Muscle of leg (tissue), 11 donors: ENCODE measurements around the gene TSC2. TPM values are rescaled to one million over a fixed set of nuclear protein-coding genes. Genes with fewer than 3 reads are reported as not detected.
"Not testable (repeated sequence)": the region's sequence is repeated elsewhere in the genome, so short reads cannot be mapped to it uniquely, and the experiment has no call there.

Experiments
- DNase-seq: peaks from one replicate; pipeline ENCODE4 v3.0.0; 2013
- H3K27ac ChIP-seq: one replicate; pipeline ENCODE4 v1.5.1; 2013; ENCODE audit warnings: mild to moderate bottlenecking, low read length, control low read depth
- H3K27me3 ChIP-seq: one replicate; pipeline ENCODE4 v1.6.1; 2013; ENCODE audit warnings: low read length; ENCODE audit not compliant: control insufficient read depth, insufficient read depth
- H3K36me3 ChIP-seq: one replicate; pipeline ENCODE4 v1.6.1; 2013; ENCODE audit warnings: low read length; ENCODE audit not compliant: control insufficient read depth, insufficient read depth
- H3K4me1 ChIP-seq: one replicate; pipeline ENCODE4 v1.6.1; 2013; ENCODE audit warnings: low read length; ENCODE audit not compliant: control insufficient read depth, insufficient read depth
- H3K4me3 ChIP-seq: one replicate; pipeline ENCODE4 v1.5.1; 2013; ENCODE audit warnings: low read length, control low read depth
- H3K9me3 ChIP-seq: replicated peaks from 2 replicates; pipeline ENCODE4 v1.6.1; 2013; ENCODE audit warnings: low read depth, low read length; ENCODE audit not compliant: control insufficient read depth
- whole genome bisulfite sequencing: methylation state at CpG from one replicate; pipeline ENCODE4 v1.1.5; 2013; ENCODE audit warnings: missing lambda C conversion rate; ENCODE audit not compliant: insufficient coverage; 5-methylcytosine and 5-hydroxymethylcytosine counted together
- polyA plus RNA-seq, 8 donors: library from polyadenylated mRNA; unstranded; fragments of 120-200 nt; gene quantifications; one replicate each; pipeline versions ENCODE4 v1.2.1 to v1.2.3, GENCODE V29; 2013; ENCODE audit warnings: inconsistent platforms in 1 of 8, low replicate concordance in 1 of 8; ENCODE audit not compliant: insufficient read length in 8 of 8, insufficient read depth in 1 of 8
- total RNA-seq: library from RNA; stranded (reverse); fragments of 120-200 nt; gene quantifications from one replicate; pipeline ENCODE4 v1.2.4, GENCODE V29; 2013

TSC2 gene
- total and polyA plus RNA-seq, 9 donors, result 31.8 to 109 (median 79.4) TPM

GRCh38 chr16:2009791-2010510 is 37.8 kb upstream of the TSC2 start, which contains the start of gene ZNF598:
ZNF598 (minus strand) TSS chr16:2009821.
- under 1% methylated on average over 48 of the region's 52 CpGs for WGBS
- H3K27ac ChIP-seq, result peak within 1 kb of the TSS; percentile 93
- H3K4me3 ChIP-seq, result peak within 1 kb of the TSS; percentile 81
- H3K27me3 ChIP-seq, result no peaks in the 10 kb centered on the region
- H3K36me3 ChIP-seq, result peaks cover 13% of the 10 kb centered on the region
- peaks cover 48% of the 10 kb centered on the region for H3K4me1 ChIP-seq
- DNase-seq, result peak; percentile 95
- H3K9me3 ChIP-seq, result no peaks in the 10 kb centered on the region

GRCh38 chr16:2011726-2012125 is 36.1 kb upstream of the TSC2 start:
- peaks cover 42% of the 10 kb centered on the region for H3K4me1 ChIP-seq
- not testable (repeated sequence) for DNase-seq, H3K27me3 ChIP-seq, H3K4me3 ChIP-seq, H3K36me3 ChIP-seq, H3K27ac ChIP-seq, H3K9me3 ChIP-seq
- 76% methylated on average over 5 of the region's 9 CpGs for WGBS

- H3K9me3 ChIP-seq, result no peaks in the 10 kb centered on the region
- whole genome bisulfite sequencing, result 78% methylated on average over 13 of the region's 15 CpGs
- no peak overlapping the region for H3K4me3 ChIP-seq
- no peaks in the 10 kb centered on the region for H3K36me3 ChIP-seq
- H3K27ac ChIP-seq, result no peak overlapping the region
- peaks cover 27% of the 10 kb centered on the region for H3K4me1 ChIP-seq
- H3K27me3 ChIP-seq, result peaks cover 2% of the 10 kb centered on the region
- DNase-seq, result no peak
Measured at GRCh38 chr16:2013527-2013926, 34.3 kb upstream of the TSC2 start.

- peaks cover 17% of the 10 kb centered on the region for H3K27me3 ChIP-seq
- H3K4me3 ChIP-seq, result no peak overlapping the region
- WGBS, result 67% methylated on average over 14 of the region's 24 CpGs
- H3K27ac ChIP-seq, result peak overlapping the region; percentile 29
- DNase-seq, result no peak
- H3K9me3 ChIP-seq, result no peaks in the 10 kb centered on the region
- no peaks in the 10 kb centered on the region for H3K36me3 ChIP-seq
- peaks cover 26% of the 10 kb centered on the region for H3K4me1 ChIP-seq
Measured at GRCh38 chr16:2015117-2015946, 32.5 kb upstream of the TSC2 start.

GRCh38 chr16:2015947-2016208 is 31.9 kb upstream of the TSC2 start:
- Histone ChIP-seq H3K27me3 (peaks cover 22% of the 10 kb centered on the region), H3K9me3 (no peaks in the 10 kb centered on the region), H3K36me3 (no peaks in the 10 kb centered on the region), H3K4me3 (no peak overlapping the region), H3K27ac (peak overlapping the region; percentile 29), H3K4me1 (peaks cover 27% of the 10 kb centered on the region)
- no CpG with 5 or more reads among the region's 7 CpGs for WGBS
- DNase-seq, result no peak

GRCh38 chr16:2016407-2016922 is 31.3 kb upstream of the TSC2 start:
- Histone ChIP-seq H3K4me1 (peaks cover 28% of the 10 kb centered on the region), H3K27me3 (peaks cover 25% of the 10 kb centered on the region), H3K27ac (no peak overlapping the region), H3K4me3 (no peak overlapping the region), H3K36me3 (no peaks in the 10 kb centered on the region), H3K9me3 (no peaks in the 10 kb centered on the region)
- WGBS, result 22% methylated on average over 12 of the region's 13 CpGs
- no peak for DNase-seq

GRCh38 chr16:2019518-2019920 is 28.3 kb upstream of the TSC2 start, which contains the start of gene NPW:
NPW (plus strand) TSS chr16:2019785.
- 1% methylated on average over 32 of the region's 33 CpGs for WGBS
- DNase-seq, result no peak
- Histone ChIP-seq H3K27me3 (peaks cover 29% of the 10 kb centered on the region), H3K36me3 (no peaks in the 10 kb centered on the region), H3K9me3 (no peaks in the 10 kb centered on the region), H3K27ac (no peak within 1 kb of the TSS), H3K4me1 (peaks cover 46% of the 10 kb centered on the region), H3K4me3 (peak within 1 kb of the TSS; percentile 21)

GRCh38 chr16:2019921-2020831 is 27.6 kb upstream of the TSC2 start:
- no peaks in the 10 kb centered on the region for H3K9me3 ChIP-seq
- H3K27me3 ChIP-seq, result peaks cover 29% of the 10 kb centered on the region
- peaks cover 46% of the 10 kb centered on the region for H3K4me1 ChIP-seq
- no peak overlapping the region for H3K27ac ChIP-seq
- H3K36me3 ChIP-seq, result no peaks in the 10 kb centered on the region
- WGBS, result under 1% methylated on average over 92 of the region's 96 CpGs
- DNase-seq, result no peak
- H3K4me3 ChIP-seq, result peak overlapping the region; percentile 21

- Histone ChIP-seq H3K4me1 (peaks cover 52% of the 10 kb centered on the region), H3K4me3 (peak overlapping the region; percentile 39), H3K27me3 (peaks cover 36% of the 10 kb centered on the region), H3K27ac (no peak overlapping the region), H3K9me3 (no peaks in the 10 kb centered on the region), H3K36me3 (no peaks in the 10 kb centered on the region)
- WGBS, result 0% methylated on average over 10 of the region's 14 CpGs
- peak; percentile 50 for DNase-seq
Measured at GRCh38 chr16:2022723-2023091, 25.1 kb upstream of the TSC2 start.
